OCI-LY7 (cell line): ENCODE data around the gene SRC.

Experiments
- EZH2phosphoT487 ChIP-seq: fragments of 200-600 bp; sonication (generic); IDR thresholded peaks from 2 replicates; pipeline ENCODE4 v1.6.1; 2018; ENCODE audit warnings: low read depth, borderline replicate concordance, mild to moderate bottlenecking, mixed run types, antibody characterized with exemption, low read length, moderate library complexity, mixed read lengths
- TF ChIP-seq, protein P1 (sequence below): fragments of 200-600 bp; sonication (generic); conservative IDR thresholded peaks from 2 replicates; pipeline ENCODE4 v1.5.1; 2014; ENCODE audit warnings: mild to moderate bottlenecking, antibody characterized with exemption, low read length, moderate library complexity, mixed read lengths

DNA sequence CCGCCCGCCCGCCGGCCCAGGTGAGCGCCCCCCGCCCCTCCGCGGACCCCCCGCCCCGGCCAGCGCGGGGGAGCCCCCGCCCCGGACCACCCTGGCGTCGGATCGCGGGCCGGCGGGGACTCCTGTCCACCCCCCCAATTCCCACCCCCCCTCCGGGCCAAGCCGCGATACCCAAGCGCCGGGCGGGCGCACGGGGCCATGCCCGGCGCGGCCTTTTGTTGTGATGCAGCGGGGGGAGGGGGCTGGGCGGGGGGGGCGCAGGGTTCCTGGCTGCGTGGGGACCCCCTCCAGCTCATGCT lies 245 bp downstream of the SRC start:
- TF ChIP-seq, protein P1, sequence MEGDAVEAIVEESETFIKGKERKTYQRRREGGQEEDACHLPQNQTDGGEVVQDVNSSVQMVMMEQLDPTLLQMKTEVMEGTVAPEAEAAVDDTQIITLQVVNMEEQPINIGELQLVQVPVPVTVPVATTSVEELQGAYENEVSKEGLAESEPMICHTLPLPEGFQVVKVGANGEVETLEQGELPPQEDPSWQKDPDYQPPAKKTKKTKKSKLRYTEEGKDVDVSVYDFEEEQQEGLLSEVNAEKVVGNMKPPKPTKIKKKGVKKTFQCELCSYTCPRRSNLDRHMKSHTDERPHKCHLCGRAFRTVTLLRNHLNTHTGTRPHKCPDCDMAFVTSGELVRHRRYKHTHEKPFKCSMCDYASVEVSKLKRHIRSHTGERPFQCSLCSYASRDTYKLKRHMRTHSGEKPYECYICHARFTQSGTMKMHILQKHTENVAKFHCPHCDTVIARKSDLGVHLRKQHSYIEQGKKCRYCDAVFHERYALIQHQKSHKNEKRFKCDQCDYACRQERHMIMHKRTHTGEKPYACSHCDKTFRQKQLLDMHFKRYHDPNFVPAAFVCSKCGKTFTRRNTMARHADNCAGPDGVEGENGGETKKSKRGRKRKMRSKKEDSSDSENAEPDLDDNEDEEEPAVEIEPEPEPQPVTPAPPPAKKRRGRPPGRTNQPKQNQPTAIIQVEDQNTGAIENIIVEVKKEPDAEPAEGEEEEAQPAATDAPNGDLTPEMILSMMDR, result no peak
- TF ChIP-seq EZH2phosphoT487, result no peak
